T-helper 1 cell treated with Interleukin-12 subunit alpha and Interleukin-12 subunit beta and Interleukin-4 antibody, amounts not matched to agents 30 μg/mL and 1 μg/mL, for 36 hours (primary cell): ENCODE results near the gene SHROOM2.
A peak's percentile ranks its signal among the peaks of the same experiment; 100 is the strongest.

Source experiments
- H3K27ac Mint-ChIP-seq: one replicate; pipeline ENCODE4 v1.8.0; 2021; ENCODE audit warnings: mild to moderate bottlenecking, mixed read lengths
- H3K27me3 Mint-ChIP-seq: one replicate; pipeline ENCODE4 v1.8.0; 2021; ENCODE audit warnings: low read depth, mixed read lengths
- H3K36me3 Mint-ChIP-seq: one replicate; pipeline ENCODE4 v1.8.0; 2021; ENCODE audit warnings: low read depth, mixed read lengths
- H3K4me1 Mint-ChIP-seq: one replicate; pipeline ENCODE4 v1.8.0; 2021; ENCODE audit warnings: low read depth, mixed read lengths
- H3K4me3 Mint-ChIP-seq: one replicate; pipeline ENCODE4 v1.8.0; 2021; ENCODE audit warnings: mild to moderate bottlenecking, moderate library complexity, mixed read lengths
- H3K9me3 Mint-ChIP-seq: one replicate; pipeline ENCODE4 v1.8.0; 2021; ENCODE audit warnings: mixed read lengths

The SHROOM2 gene

DNA sequence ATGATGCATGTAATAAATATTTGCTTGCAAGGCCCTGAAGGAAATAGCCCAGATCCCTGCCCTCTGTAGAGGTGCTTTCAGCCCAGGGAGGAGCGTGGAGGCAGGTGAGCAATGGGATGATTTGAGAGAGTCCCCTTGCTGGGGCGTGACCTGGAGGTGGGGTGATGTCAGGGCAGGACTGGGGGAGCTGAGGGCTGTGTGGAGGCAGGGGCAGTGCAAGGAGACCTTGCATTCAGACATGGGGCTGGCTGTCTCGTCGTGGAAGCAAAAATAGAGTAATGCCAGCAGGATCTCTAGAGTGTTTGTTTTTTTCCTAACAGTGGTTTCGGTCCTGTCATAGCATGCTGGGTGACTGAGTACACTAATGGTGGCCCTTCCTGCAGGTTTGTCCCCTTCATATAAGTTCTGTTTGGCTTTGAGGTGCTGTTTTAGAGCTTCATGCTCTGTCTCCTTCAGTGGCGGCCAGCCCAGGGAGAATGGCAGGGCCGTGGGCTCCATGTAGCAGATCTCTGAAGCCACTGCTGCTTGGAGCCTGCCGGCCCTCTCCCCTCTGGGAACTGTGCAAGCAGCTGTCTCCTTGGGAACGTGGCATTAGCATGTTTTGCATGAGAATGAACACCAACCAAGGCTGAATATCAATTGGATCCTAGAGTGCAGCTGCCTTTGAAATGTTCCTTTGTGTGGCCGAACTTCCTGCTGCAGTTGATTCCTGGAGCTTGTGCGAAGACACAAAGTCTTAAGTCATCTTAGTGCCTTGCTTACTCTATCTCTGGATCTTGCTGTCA, 141.7 kb downstream of the SHROOM2 start:
- no peak overlapping the region for H3K4me3 Mint-ChIP-seq
- H3K9me3 Mint-ChIP-seq, result no peaks in the 10 kb centered on the region

DNA sequence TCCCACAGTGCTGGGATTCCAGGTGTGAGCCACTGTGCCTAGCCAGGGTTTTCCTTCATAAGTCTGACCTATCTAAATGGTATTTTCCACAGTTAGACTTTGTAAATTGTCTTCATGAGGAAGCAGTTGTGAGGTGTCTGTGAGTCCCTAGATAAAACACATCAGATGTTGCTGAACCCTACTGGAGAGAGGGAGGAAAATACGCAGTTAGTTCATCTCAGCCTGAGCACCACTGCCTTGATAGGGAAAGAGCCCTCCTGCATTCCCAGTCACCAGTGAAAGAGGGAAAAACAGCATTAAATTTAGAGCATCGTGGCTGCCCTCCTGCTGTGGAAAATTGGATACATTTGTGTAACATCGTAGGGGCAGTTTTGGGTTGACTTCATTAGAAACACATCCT, 149.2 kb downstream of the SHROOM2 start:
- Mint-ChIP-seq H3K36me3 (no peaks in the 10 kb centered on the region), H3K27me3 (peaks cover 3% of the 10 kb centered on the region), H3K27ac (no peak overlapping the region), H3K4me3 (no peak overlapping the region), H3K4me1 (no peaks in the 10 kb centered on the region), H3K9me3 (no peaks in the 10 kb centered on the region)

More for the DNA sequence above, 141.7 kb downstream of the SHROOM2 start:
- Mint-ChIP-seq H3K27ac (no peak overlapping the region), H3K27me3 (no peaks in the 10 kb centered on the region), H3K4me1 (no peaks in the 10 kb centered on the region), H3K36me3 (no peaks in the 10 kb centered on the region)

DNA sequence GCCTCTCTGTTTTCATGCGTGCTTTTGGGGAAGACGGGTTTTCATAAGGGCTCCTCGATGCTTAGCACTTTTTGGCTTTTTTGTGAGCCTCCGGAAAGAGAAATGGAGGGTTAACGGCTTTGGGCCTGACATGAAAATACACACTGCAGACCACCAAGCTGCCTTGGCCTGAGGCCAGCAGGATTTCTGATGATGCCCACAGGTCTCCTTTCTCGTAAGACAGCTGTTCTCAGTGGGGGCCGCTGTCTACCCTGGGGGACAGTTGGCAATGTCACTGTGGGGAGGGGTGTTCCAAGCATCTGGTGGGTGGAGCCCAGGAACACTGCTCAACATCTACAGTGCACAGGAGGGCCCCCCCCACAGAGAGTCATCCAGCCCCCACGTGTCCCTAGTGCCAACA, 151.5 kb downstream of the SHROOM2 start:
- Mint-ChIP-seq H3K36me3 (no peaks in the 10 kb centered on the region), H3K4me1 (peaks cover 8% of the 10 kb centered on the region), H3K4me3 (no peak overlapping the region), H3K27ac (no peak overlapping the region), H3K27me3 (peaks cover 15% of the 10 kb centered on the region), H3K9me3 (no peaks in the 10 kb centered on the region)

DNA sequence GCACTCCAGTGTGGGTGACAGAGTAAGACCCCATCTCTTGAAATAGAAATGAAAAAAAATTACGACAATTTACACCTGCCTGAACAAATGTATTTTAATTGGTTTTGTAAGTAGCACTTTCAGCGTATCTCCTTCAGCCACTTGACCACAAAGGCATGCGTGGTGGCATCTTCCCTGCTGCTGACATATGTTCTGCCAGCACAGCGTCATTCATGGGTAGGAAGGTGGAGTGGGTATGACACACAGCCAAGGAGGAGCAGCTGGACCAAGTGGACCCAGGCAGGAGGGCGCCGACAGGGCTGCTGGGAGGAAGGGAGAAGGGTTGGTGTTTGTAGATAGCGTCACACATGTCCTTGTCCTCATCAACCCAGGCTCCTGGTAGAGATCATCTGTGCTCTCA, 152.3 kb downstream of the SHROOM2 start:
- peaks cover 11% of the 10 kb centered on the region for H3K4me1 Mint-ChIP-seq
- no peaks in the 10 kb centered on the region for H3K9me3 Mint-ChIP-seq
- no peak overlapping the region for H3K27ac Mint-ChIP-seq
- no peak overlapping the region for H3K4me3 Mint-ChIP-seq
- peaks cover 20% of the 10 kb centered on the region for H3K27me3 Mint-ChIP-seq
- H3K36me3 Mint-ChIP-seq, result no peaks in the 10 kb centered on the region

DNA sequence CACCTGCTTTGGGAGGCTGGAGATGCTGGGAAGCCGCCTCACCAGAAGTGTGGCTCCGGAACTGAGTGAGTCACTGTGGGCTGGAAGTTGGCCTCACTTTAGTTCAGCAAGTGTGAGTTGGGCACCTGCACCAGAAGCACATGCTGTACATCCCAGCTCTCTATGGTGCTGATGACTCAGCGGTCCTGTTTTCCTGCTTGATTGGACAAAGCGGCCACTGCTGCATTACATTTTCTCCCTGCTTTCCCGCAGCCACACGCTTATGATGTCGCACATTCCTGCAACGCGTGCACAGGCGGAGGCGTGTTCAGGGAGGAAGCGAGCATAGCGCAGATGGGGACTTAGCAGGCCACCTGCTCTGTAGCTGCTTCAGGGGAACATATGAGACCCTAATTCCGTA, 154.2 kb downstream of the SHROOM2 start:
- Mint-ChIP-seq H3K36me3 (no peaks in the 10 kb centered on the region), H3K9me3 (no peaks in the 10 kb centered on the region), H3K27ac (no peak overlapping the region), H3K27me3 (peaks cover 24% of the 10 kb centered on the region), H3K4me3 (no peak overlapping the region), H3K4me1 (peaks cover 11% of the 10 kb centered on the region)

DNA sequence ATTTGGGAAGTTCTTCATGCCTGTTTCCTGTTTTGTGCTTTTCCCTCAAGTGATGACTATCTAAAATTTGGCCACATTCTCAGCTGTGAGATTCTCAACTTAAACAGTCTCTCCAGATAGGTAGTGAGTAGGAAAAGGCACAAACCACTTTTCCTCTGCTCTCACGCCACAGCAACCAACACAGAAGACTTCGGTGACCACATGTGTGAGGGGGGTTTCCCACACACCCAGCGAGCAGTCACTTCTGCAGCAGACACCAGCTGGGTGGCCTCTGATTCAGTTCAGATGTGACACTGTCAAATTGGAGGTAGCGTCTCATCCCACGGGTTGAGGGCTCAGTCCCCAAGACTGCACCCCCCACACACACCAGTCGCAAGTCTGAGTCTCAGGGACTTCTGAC, 155.9 kb downstream of the SHROOM2 start:
- Mint-ChIP-seq H3K36me3 (no peaks in the 10 kb centered on the region), H3K4me3 (peak overlapping the region; percentile 51), H3K27me3 (peaks cover 26% of the 10 kb centered on the region), H3K9me3 (no peaks in the 10 kb centered on the region), H3K27ac (peak overlapping the region; percentile 79), H3K4me1 (peaks cover 11% of the 10 kb centered on the region)

DNA sequence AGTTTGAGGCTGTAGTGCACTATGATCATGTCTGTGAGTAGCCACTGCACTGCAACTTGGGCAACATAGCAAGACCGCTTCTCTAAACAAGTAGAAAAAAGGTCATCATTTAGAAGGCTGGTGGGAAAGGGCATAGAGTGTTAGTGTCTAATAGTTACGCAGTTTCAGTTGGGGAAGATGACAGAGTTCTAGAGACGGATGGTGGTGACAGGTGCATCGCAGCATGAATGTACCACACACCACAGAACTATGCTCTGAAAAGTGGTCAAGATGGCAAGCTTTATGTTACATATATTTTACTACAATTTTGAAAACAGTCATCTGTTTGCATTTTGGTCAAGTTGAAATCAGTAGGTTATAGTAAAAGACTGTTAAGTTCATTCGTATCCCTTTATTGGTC, 157.2 kb downstream of the SHROOM2 start:
- Mint-ChIP-seq H3K27ac (no peak overlapping the region), H3K9me3 (no peaks in the 10 kb centered on the region), H3K36me3 (no peaks in the 10 kb centered on the region), H3K4me1 (peaks cover 11% of the 10 kb centered on the region), H3K4me3 (no peak overlapping the region), H3K27me3 (peaks cover 31% of the 10 kb centered on the region)

DNA sequence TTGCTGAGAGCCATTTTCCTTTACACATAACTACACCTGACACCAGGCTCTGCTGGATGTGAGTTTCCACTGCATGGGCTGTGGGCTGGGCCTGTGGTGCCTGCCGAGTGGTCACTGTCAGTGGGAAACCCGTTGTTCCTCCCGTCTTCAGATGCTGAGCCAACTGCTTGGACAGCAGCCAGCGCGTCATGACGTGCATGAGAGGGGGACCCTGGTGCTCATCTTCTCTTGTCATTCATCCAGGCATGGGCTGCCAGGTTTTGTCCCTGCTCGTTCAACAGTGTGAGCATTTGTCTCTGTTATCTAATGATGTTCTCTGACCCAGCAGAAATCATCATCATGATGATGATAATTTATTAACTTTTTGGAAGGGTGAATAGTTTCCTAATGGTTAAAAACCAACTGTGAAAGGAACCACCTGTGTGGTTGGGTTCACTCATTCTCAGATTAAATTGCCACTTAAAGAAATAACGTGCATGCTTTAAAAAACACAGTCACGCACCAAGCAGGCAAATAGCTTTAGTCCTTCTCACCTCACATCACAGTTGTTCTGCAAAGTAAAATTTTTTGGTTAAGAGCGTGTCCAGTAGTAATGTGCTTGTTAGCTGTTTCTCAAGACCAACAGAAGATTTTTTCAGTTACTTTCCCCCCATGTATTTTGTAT, 161.0 kb downstream of the SHROOM2 start:
- Mint-ChIP-seq H3K9me3 (no peaks in the 10 kb centered on the region), H3K27me3 (peaks cover 30% of the 10 kb centered on the region), H3K4me3 (no peak overlapping the region), H3K27ac (no peak overlapping the region), H3K4me1 (peaks cover 7% of the 10 kb centered on the region), H3K36me3 (no peaks in the 10 kb centered on the region)

DNA sequence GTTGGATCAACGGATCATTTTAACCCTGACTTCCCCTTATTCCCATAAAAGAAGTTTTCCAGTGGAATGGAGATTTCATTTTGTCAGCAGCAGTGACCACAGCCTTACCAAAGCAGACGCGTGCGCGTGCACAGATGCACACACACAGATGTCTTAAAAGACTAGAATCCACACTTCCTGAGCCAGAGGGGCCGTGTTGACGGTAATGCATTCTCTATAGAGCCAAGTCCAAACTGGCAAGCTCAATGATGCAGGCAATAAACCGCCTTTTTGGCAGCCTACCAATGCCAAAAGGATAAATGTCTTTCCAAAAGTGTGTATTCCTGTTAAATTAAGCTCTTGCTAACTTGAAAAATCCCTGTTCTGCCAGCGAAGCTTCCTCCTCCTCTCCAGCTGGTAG, 162.2 kb downstream of the SHROOM2 start:
- no peaks in the 10 kb centered on the region for H3K9me3 Mint-ChIP-seq

DNA sequence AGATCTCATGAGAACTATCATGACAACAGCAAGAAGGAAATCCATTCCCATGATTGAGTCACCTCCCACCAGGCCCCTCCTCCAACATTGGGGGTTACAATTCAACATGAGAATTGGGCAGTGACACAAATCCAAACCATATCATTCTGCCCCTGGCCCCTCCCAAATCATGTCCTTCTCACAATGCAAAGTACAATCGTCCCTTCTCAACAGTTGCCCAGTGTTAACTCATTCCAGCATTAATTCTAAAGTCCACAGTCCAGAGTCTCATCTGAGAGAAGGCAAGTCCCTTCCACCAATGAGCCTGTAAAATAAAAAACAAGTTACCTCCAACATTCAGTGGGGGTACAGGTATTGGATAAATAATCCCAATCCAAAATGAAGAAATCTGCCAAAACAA, 166.1 kb downstream of the SHROOM2 start:
- H3K27ac Mint-ChIP-seq, result no peak overlapping the region
- no peaks in the 10 kb centered on the region for H3K9me3 Mint-ChIP-seq
- no peaks in the 10 kb centered on the region for H3K36me3 Mint-ChIP-seq
- H3K27me3 Mint-ChIP-seq, result peaks cover 17% of the 10 kb centered on the region
- H3K4me3 Mint-ChIP-seq, result no peak overlapping the region
- no peaks in the 10 kb centered on the region for H3K4me1 Mint-ChIP-seq

More for the DNA sequence above, 162.2 kb downstream of the SHROOM2 start:
- H3K27ac Mint-ChIP-seq, result no peak overlapping the region
- H3K36me3 Mint-ChIP-seq, result no peaks in the 10 kb centered on the region
- H3K4me3 Mint-ChIP-seq, result no peak overlapping the region
- H3K27me3 Mint-ChIP-seq, result peaks cover 24% of the 10 kb centered on the region
- H3K4me1 Mint-ChIP-seq, result peaks cover under 1% of the 10 kb centered on the region

DNA sequence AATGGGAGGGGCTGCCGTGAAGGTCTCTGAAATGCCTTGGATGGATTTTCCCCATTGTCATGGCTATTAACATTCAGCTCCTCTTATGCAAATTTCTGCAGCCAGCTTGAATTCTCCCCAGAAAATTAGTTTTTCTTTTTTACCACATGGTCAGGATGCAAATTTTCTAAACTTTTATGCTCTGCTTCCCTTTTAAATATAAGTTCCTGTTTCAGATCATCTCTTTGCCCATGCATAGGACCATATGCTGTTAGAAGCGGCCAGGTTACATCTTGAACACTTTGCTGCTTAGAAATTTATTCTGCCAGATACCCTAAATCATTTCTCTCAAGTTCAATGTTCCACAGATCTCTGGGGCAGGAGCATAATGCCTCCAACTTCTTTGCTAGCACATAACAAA, 167.2 kb downstream of the SHROOM2 start:
- Mint-ChIP-seq H3K4me3 (no peak overlapping the region), H3K9me3 (no peaks in the 10 kb centered on the region), H3K27ac (no peak overlapping the region), H3K27me3 (peaks cover 12% of the 10 kb centered on the region), H3K4me1 (no peaks in the 10 kb centered on the region), H3K36me3 (no peaks in the 10 kb centered on the region)

DNA sequence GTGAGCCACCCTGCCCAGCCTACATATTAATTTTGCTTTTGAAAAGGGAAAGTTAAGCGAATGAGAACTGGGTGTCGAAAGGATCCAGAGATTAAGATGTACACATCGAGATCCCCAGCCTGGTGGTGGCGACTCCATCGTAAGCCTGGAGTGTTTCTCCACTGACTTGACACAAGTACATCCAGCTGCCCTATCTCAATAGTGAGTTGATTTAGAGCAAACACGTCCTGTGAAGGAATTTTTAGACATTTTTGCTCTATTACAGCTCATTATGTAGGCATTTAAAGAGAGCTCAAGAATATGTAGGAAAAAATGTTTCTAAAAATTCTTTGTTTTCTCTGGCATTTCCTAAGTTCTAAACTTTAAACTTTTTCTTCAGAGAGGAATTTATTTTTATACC, 169.3 kb downstream of the SHROOM2 start:
- Mint-ChIP-seq H3K4me1 (no peaks in the 10 kb centered on the region), H3K4me3 (no peak overlapping the region), H3K36me3 (no peaks in the 10 kb centered on the region), H3K27ac (no peak overlapping the region), H3K27me3 (peaks cover 21% of the 10 kb centered on the region), H3K9me3 (no peaks in the 10 kb centered on the region)

DNA sequence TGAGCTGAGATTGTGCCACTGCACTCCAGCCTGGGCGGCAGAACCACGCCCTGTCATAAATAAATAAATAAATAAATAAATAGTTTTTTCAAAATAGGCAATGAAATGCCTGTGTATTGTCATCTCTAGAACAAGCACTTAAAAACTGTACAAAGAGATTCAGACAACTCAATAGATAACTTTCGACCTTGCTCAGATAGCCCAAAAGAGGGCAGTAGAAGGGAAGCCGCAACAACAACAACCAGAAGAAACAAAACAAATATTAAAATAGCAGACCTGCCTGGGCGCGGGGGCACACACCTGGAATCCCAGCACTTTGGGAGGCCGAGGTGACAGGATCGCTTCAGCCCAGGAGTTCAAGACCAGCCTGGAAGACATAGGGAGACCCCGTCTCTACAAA, 171.5 kb downstream of the SHROOM2 start:
- Mint-ChIP-seq H3K9me3 (no peaks in the 10 kb centered on the region), H3K36me3 (no peaks in the 10 kb centered on the region), H3K27me3 (peaks cover 16% of the 10 kb centered on the region), H3K4me3 (no peak overlapping the region), H3K4me1 (no peaks in the 10 kb centered on the region), H3K27ac (no peak overlapping the region)

DNA sequence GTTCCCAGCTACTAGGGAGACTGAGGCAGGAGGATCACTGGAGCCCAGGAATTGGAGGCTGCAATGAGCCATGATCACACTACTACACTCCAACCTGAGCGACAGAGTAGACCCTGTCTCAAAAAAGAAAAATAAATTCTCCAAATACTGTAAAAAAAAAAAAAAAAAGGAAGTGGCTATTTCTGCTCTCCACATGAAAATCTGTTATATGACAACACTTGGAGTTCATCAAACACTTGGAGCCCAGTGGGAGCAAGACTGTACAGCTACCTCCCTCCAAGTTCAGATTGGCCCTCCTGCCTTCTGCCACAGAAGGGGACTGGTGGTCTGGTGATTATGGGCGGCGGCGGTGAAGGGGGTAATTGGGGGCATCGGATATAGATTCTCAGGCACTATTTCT, 172.0 kb downstream of the SHROOM2 start:
- Mint-ChIP-seq H3K9me3 (no peaks in the 10 kb centered on the region), H3K4me1 (no peaks in the 10 kb centered on the region), H3K27ac (no peak overlapping the region), H3K36me3 (no peaks in the 10 kb centered on the region), H3K4me3 (no peak overlapping the region), H3K27me3 (peaks cover 16% of the 10 kb centered on the region)

DNA sequence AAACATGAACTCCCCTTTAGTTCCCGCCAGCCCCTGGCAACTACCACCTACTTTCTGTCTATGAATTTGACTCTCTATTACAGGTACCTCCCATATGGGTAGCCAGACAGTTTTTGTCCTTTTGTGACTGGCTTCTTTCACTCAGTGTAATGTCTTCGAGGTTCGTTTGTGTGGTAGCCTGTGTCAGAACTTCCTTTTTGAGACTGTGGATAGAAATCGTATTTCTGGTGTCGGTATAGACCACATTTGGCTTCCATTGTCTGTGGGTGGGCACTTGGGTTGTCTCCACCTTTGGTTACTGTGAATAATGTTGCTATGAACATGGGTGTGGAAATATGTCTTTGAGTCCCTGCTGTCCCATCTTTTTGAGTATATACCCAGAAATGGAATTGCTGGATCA, 175.5 kb downstream of the SHROOM2 start:
- no peaks in the 10 kb centered on the region for H3K36me3 Mint-ChIP-seq
- no peaks in the 10 kb centered on the region for H3K9me3 Mint-ChIP-seq
- H3K27me3 Mint-ChIP-seq, result peaks cover 16% of the 10 kb centered on the region
- no peaks in the 10 kb centered on the region for H3K4me1 Mint-ChIP-seq
- H3K27ac Mint-ChIP-seq, result no peak overlapping the region
- H3K4me3 Mint-ChIP-seq, result no peak overlapping the region
